HepG2 (cell line): ENCODE measurements around the gene TOM1L2.

Experiments used
- CTCF ChIP-seq: sonication (generic); formaldehyde crosslinking; IDR thresholded peaks from 2 replicates; pipeline ENCODE4 v1.5.0; 2020; ENCODE audit warnings: mild to moderate bottlenecking, missing genetic modification reagents, moderate library complexity
- IKZF5 ChIP-seq: IDR thresholded peaks from 2 replicates; pipeline ENCODE4 v1.6.1; 2018; ENCODE audit warnings: missing genetic modification reagents, mild to moderate bottlenecking, missing compliant biosample characterization

GRCh38 chr17:17944743-17945142 lies 27.5 kb downstream of the TOM1L2 start:
- no peak for TF ChIP-seq IKZF5
- no peak for TF ChIP-seq CTCF
